Endothelial cell of umbilical vein (primary cell): ENCODE measurements around the gene PRPF38B. TPM values are rescaled to one million over a fixed set of nuclear protein-coding genes. Genes with fewer than 3 reads are reported as not detected.

Experiments used
- BruUV-seq: library from RNA; stranded (reverse); fragments of 400-500 nt; replicated peaks from 2 replicates; lab custom pipeline; 2021; lab: Mats Ljungman, UMichigan
- CTCF ChIA-PET: fragments of 300-600, 350-600 bp; sonication (Branson Sonifier 250); formaldehyde crosslinking; loops from one replicate; lab custom pipeline; 2021; ENCODE audit warnings: antibody characterized with exemption, inconsistent platforms; lab: Charles Lee
- POLR2A ChIA-PET: fragments of 300-600, 350-600 bp; sonication (Branson Sonifier 250); formaldehyde crosslinking; loops from one replicate; lab custom pipeline; 2021; ENCODE audit warnings: antibody characterized with exemption, inconsistent platforms; lab: Charles Lee
- DNase-seq: peaks from one replicate; pipeline ENCODE4 v3.0.0-alpha.2; 2011; ENCODE audit warnings: low read depth, low spot score
- FAIRE-seq: peaks from 2 replicates; lab custom pipeline; 2011; peaks lifted over from hg19 to GRCh38; lab: Jason Lieb, UNC
- H2AFZ ChIP-seq: 2 replicates; pipeline ENCODE4 v1.6.0; 2012; ENCODE audit warnings: low read depth, low read length, control low read depth, inconsistent platforms
- H3K27ac ChIP-seq: 2 replicates; pipeline ENCODE4 v1.5.1; 2011; ENCODE audit warnings: low read depth, mild to moderate bottlenecking, control low read depth, low read length, moderate library complexity; ENCODE audit not compliant: insufficient read depth
- H3K27me3 ChIP-seq, 2 experiments: 2 replicates each; pipeline versions ENCODE4 v1.6.0 to v1.6.1; 2011; ENCODE audit warnings: low read length in 2 of 2, mixed read lengths in 1 of 2; ENCODE audit not compliant: control insufficient read depth in 2 of 2, insufficient read depth in 2 of 2
- H3K36me3 ChIP-seq, 2 experiments: 2 replicates in 1 of 2; 3 replicates in 1 of 2; pipeline ENCODE4 v1.5.1; 2011; ENCODE audit warnings: low read length in 2 of 2, mild to moderate bottlenecking in 1 of 2, moderate library complexity in 1 of 2; ENCODE audit not compliant: control insufficient read depth in 2 of 2, insufficient read depth in 2 of 2; ENCODE audit errors: extremely low read depth in 1 of 2
- H3K4me1 ChIP-seq: 3 replicates; pipeline ENCODE4 v1.5.1; 2011; ENCODE audit warnings: mild to moderate bottlenecking, low read length; ENCODE audit not compliant: control insufficient read depth, insufficient read depth; ENCODE audit errors: extremely low read depth
- H3K4me2 ChIP-seq: 2 replicates; pipeline ENCODE4 v1.6.1; 2011; ENCODE audit warnings: low read length, control low read depth, mixed read lengths; ENCODE audit not compliant: insufficient read depth
- H3K4me3 ChIP-seq, 3 experiments: fragments of 200-600 bp in 1 of 3; sonication (generic), shearing (Covaris generic) in 1 of 3; replicated peaks in 1 of 3; 2 replicates each; pipeline ENCODE4 v1.5.1; 2011 to 2016; ENCODE audit warnings: control low read depth in 3 of 3, low read length in 3 of 3, mild to moderate bottlenecking in 2 of 3, inconsistent platforms in 1 of 3, low read depth in 1 of 3, moderate library complexity in 1 of 3; ENCODE audit not compliant: insufficient read depth in 1 of 3
- H3K79me2 ChIP-seq: 2 replicates; pipeline ENCODE4 v1.6.0; 2012; ENCODE audit warnings: low read length, inconsistent platforms; ENCODE audit not compliant: control insufficient read depth, insufficient read depth
- H3K9ac ChIP-seq: replicated peaks from 2 replicates; pipeline ENCODE3; 2011; ENCODE audit warnings: low read length, control low read depth; ENCODE audit not compliant: insufficient read depth; ENCODE audit errors: extremely low read depth
- H3K9me1 ChIP-seq: replicated peaks from 3 replicates; pipeline ENCODE4 v1.6.0; 2011; ENCODE audit warnings: mild to moderate bottlenecking, low read length; ENCODE audit not compliant: control insufficient read depth, insufficient read depth; ENCODE audit errors: extremely low read depth
- H3K9me3 ChIP-seq: replicated peaks from 2 replicates; pipeline ENCODE4 v1.5.1; 2012; ENCODE audit warnings: low read length, inconsistent platforms; ENCODE audit not compliant: control insufficient read depth, insufficient read depth
- H4K20me1 ChIP-seq: replicated peaks from 2 replicates; pipeline ENCODE3; 2011; ENCODE audit warnings: mild to moderate bottlenecking, low read length; ENCODE audit not compliant: control insufficient read depth, insufficient read depth; ENCODE audit errors: extremely low read depth
- EZH2 ChIP-seq: IDR thresholded peaks from 2 replicates; pipeline ENCODE4 v1.6.1; 2012; ENCODE audit warnings: borderline replicate concordance, low read depth, mild to moderate bottlenecking, moderate library complexity, low read length, inconsistent platforms; ENCODE audit not compliant: severe bottlenecking
- FOS ChIP-seq: IDR thresholded peaks from 2 replicates; pipeline ENCODE4 v1.6.1; 2011; ENCODE audit warnings: mild to moderate bottlenecking, low read length, moderate library complexity, borderline replicate concordance; ENCODE audit not compliant: insufficient read depth
- GATA2 ChIP-seq: IDR thresholded peaks from 2 replicates; pipeline ENCODE4 v1.7.0; 2011; ENCODE audit warnings: low read depth, mild to moderate bottlenecking, moderate library complexity, mixed read lengths, low read length; ENCODE audit not compliant: insufficient read length, insufficient read depth
- JUN ChIP-seq: IDR thresholded peaks from 2 replicates; pipeline ENCODE4 v1.6.1; 2011; ENCODE audit warnings: borderline replicate concordance, low read depth; ENCODE audit not compliant: insufficient read length, insufficient read depth
- MYC ChIP-seq: IDR thresholded peaks from one replicate; pipeline ENCODE4 v1.6.1; 2011; ENCODE audit warnings: mild to moderate bottlenecking, low read depth, low read length
- POLR2A ChIP-seq: IDR thresholded peaks from 2 replicates; pipeline ENCODE4 v1.6.1; 2012; ENCODE audit warnings: low read depth, mild to moderate bottlenecking, control low read depth, low read length
- POLR2AphosphoS5 ChIP-seq: IDR thresholded peaks from 2 replicates; pipeline ENCODE4 v1.6.1; 2012; ENCODE audit warnings: low read depth, mild to moderate bottlenecking, control low read depth, low read length, moderate library complexity; ENCODE audit not compliant: insufficient read depth
- dilution Hi-C: fragments of 300-500 bp; cut with MboI; formaldehyde crosslinking; loops from one replicate; pipeline ENCODE4 v1.15.0; 2019; ENCODE audit warnings: low sequenced_read_pairs; ENCODE audit not compliant: extremely low pct_ligation_motif_present
- intact Hi-C: fragments of 100-400 bp; cut with micrococcal nuclease; formaldehyde crosslinking; loops from one replicate; pipeline ENCODE4 v1.10.0; 2022
- polyA plus RNA-seq, 4 experiments: library from polyadenylated mRNA; depleted of rRNA in 3 of 4; stranded (reverse) in 3 of 4; unstranded in 1 of 4; fragments of >200 nt; gene quantifications; 2 replicates each; pipeline versions ENCODE4 v1.2.1 to v1.2.3, GENCODE V29; 2011 to 2012; ENCODE audit warnings: missing spikeins in 1 of 4
- total RNA-seq: library from RNA; stranded (reverse); gene quantifications from 2 replicates; pipeline ENCODE4 v1.2.3, GENCODE V29; 2021
- TF ChIP-seq, protein P1 (sequence below): IDR thresholded peaks from 2 replicates; pipeline ENCODE4 v1.6.1; 2011; ENCODE audit not compliant: insufficient read depth, insufficient read length
- TF ChIP-seq, protein P2 (sequence below), 2 donors: IDR thresholded peaks; 1 replicate in 1 of 2; 2 replicates in 1 of 2; pipeline ENCODE4 v1.5.1; 2011; ENCODE audit warnings: low read length in 2 of 2, mild to moderate bottlenecking in 2 of 2, moderate library complexity in 2 of 2, control low read depth in 1 of 2, inconsistent platforms in 1 of 2, low read depth in 1 of 2; ENCODE audit not compliant: insufficient read depth in 1 of 2; ENCODE audit errors: extremely low read depth in 1 of 2

PRPF38B gene
- total and polyA plus RNA-seq, 2 donors (not counting 3 experiments of a cell fraction or from before 2014, with no cell fraction given), result 19.3 to 46.6 TPM

DNA sequence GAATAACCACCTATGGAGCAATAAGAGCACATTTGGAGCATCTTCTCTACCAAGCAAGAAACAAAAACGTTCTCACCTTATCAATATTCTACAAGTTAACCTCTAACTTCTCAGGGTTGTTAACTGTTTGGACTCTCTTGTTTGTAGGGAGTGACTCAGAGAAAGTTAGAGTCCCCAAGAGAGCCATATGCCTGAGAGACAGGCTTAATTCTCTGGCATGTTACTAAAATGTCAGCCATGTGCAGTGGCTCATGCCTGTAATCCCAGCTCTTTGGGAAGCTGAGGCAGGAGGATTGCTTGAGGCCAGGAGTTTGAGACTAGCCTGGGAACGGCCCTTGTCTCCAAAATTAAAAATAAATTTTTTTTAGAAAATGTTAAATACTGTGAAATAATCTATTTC, 27.0 kb upstream of the PRPF38B start:
- ChIA-PET POLR2A (no interaction called here), CTCF (no interaction called here)
- TF ChIP-seq EZH2 (no peak), GATA2 (no peak), POLR2AphosphoS5 (no peak), MYC (no peak), POLR2A (no peak), FOS (no peak), JUN (no peak)
- TF ChIP-seq, protein P1, sequence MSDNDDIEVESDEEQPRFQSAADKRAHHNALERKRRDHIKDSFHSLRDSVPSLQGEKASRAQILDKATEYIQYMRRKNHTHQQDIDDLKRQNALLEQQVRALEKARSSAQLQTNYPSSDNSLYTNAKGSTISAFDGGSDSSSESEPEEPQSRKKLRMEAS, result no peak
- TF ChIP-seq, protein P2, sequence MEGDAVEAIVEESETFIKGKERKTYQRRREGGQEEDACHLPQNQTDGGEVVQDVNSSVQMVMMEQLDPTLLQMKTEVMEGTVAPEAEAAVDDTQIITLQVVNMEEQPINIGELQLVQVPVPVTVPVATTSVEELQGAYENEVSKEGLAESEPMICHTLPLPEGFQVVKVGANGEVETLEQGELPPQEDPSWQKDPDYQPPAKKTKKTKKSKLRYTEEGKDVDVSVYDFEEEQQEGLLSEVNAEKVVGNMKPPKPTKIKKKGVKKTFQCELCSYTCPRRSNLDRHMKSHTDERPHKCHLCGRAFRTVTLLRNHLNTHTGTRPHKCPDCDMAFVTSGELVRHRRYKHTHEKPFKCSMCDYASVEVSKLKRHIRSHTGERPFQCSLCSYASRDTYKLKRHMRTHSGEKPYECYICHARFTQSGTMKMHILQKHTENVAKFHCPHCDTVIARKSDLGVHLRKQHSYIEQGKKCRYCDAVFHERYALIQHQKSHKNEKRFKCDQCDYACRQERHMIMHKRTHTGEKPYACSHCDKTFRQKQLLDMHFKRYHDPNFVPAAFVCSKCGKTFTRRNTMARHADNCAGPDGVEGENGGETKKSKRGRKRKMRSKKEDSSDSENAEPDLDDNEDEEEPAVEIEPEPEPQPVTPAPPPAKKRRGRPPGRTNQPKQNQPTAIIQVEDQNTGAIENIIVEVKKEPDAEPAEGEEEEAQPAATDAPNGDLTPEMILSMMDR (IDR thresholded peaks at IDR 0.05; ENCODE audit: extremely low read depth in 1 of 2, insufficient read depth in 1 of 2, low read depth in 1 of 2, low read length in 2 of 2), result no peak
- Histone ChIP-seq H3K36me3 (no peaks in the 10 kb centered on the region), H3K27me3 (no peaks in the 10 kb centered on the region), H3K4me1 (peaks cover 7% of the 10 kb centered on the region), H3K27ac (no peak overlapping the region), H3K79me2 (no peaks in the 10 kb centered on the region), H4K20me1 (no peaks in the 10 kb centered on the region), H3K9ac (no peak overlapping the region), H3K9me1 (no peaks in the 10 kb centered on the region), H3K4me2 (no peak overlapping the region), H2AFZ (no peak overlapping the region), H3K9me3 (no peaks in the 10 kb centered on the region), H3K4me3 (no peak overlapping the region)
- intact Hi-C loops (no loop called here), dilution Hi-C loops (no loop called here)
- DNase-seq (no peak), FAIRE-seq (peak; percentile 43)
- no TSS peak for BruUV-seq
